GM12891 (cell line): ENCODE measurements around the gene ZNF638.
A peak's percentile ranks its signal among the peaks of the same experiment; 100 is the strongest.
"Not testable (repeated sequence)": the region's sequence is repeated elsewhere in the genome, so short reads cannot be mapped to it uniquely, and the experiment has no call there.

ENCODE experiments used
- DNase-seq: peaks from one replicate; pipeline ENCODE4 v3.0.0; 2011; ENCODE audit warnings: low spot score; ENCODE audit not compliant: insufficient read length
- FAIRE-seq: peaks from 2 replicates; lab custom pipeline; 2011; peaks lifted over from hg19 to GRCh38; lab: Jason Lieb, UNC
- PAX5 ChIP-seq: IDR thresholded peaks from 2 replicates; pipeline ENCODE4 v1.6.1; 2011; ENCODE audit warnings: low read length, moderate library complexity, mild to moderate bottlenecking; ENCODE audit not compliant: insufficient read depth, severe bottlenecking
- POLR2A ChIP-seq: IDR thresholded peaks from 2 replicates; pipeline ENCODE4 v1.6.1; 2011; ENCODE audit warnings: low read depth, low read length, control low read depth
- POLR2AphosphoS5 ChIP-seq: IDR thresholded peaks from 2 replicates; pipeline ENCODE4 v1.6.1; 2011; ENCODE audit warnings: low read depth, low read length, control low read depth
- POU2F2 ChIP-seq: IDR thresholded peaks from 2 replicates; pipeline ENCODE4 v1.6.1; 2011; ENCODE audit warnings: low read depth, mild to moderate bottlenecking, control low read depth, low read length, moderate library complexity
- SPI1 ChIP-seq: IDR thresholded peaks from 2 replicates; pipeline ENCODE4 v1.6.1; 2011; ENCODE audit warnings: low read depth, low read length, control low read depth
- TAF1 ChIP-seq: IDR thresholded peaks from 2 replicates; pipeline ENCODE4 v1.6.1; 2011; ENCODE audit warnings: low read depth, low read length, control low read depth

Gene ZNF638

GRCh38 chr2:71388214-71388613 lies 56.6 kb downstream of the ZNF638 start:
- FAIRE-seq (no peak), DNase-seq (no peak)
- no peak for TF ChIP-seq POU2F2
- no peak for TF ChIP-seq POLR2A

GRCh38 chr2:71389384-71390072 lies 57.9 kb downstream of the ZNF638 start:
- no peak for FAIRE-seq
- TF ChIP-seq TAF1: no peak
- no peak for TF ChIP-seq POLR2A
- no peak for TF ChIP-seq POU2F2
- TF ChIP-seq SPI1: no peak
- no peak for TF ChIP-seq POLR2AphosphoS5
- TF ChIP-seq PAX5: no peak
- DNase-seq: no peak

GRCh38 chr2:71393216-71393615 lies 61.6 kb downstream of the ZNF638 start:
- no peak for FAIRE-seq
- TF ChIP-seq POU2F2 (no peak), POLR2AphosphoS5 (no peak), PAX5 (no peak), TAF1 (no peak), POLR2A (no peak), SPI1 (no peak)
- DNase-seq: no peak

- no peak for DNase-seq
- no peak for FAIRE-seq
- TF ChIP-seq POU2F2 (no peak), POLR2A (no peak), PAX5 (no peak)
Observed at GRCh38 chr2:71395471-71395870, 63.9 kb downstream of the ZNF638 start.

- DNase-seq: no peak
- TF ChIP-seq POLR2AphosphoS5 (no peak), POU2F2 (no peak), POLR2A (no peak), TAF1 (no peak)
- no peak for FAIRE-seq
Observed at GRCh38 chr2:71402427-71402826, 70.8 kb downstream of the ZNF638 start.

- FAIRE-seq: no peak
- DNase-seq: no peak
- no peak for TF ChIP-seq SPI1
- TF ChIP-seq POLR2A: no peak
- TF ChIP-seq TAF1: no peak
Observed at GRCh38 chr2:71409611-71410010, 78.0 kb downstream of the ZNF638 start.

GRCh38 chr2:71410696-71411095 lies 79.1 kb downstream of the ZNF638 start:
- no peak for FAIRE-seq
- DNase-seq: no peak
- TF ChIP-seq SPI1: no peak
- TF ChIP-seq POLR2AphosphoS5: no peak
- TF ChIP-seq POU2F2: no peak
- TF ChIP-seq TAF1: no peak
- no peak for TF ChIP-seq PAX5
- no peak for TF ChIP-seq POLR2A

- not testable (repeated sequence) for DNase-seq, FAIRE-seq
Observed at GRCh38 chr2:71416866-71417265, 85.3 kb downstream of the ZNF638 start.

GRCh38 chr2:71417300-71418202 lies 86.0 kb downstream of the ZNF638 start:
- DNase-seq: no peak
- peak; percentile 20 for FAIRE-seq
- no peak for TF ChIP-seq POLR2A
- TF ChIP-seq POLR2AphosphoS5: no peak
- no peak for TF ChIP-seq SPI1
- no peak for TF ChIP-seq TAF1
- no peak for TF ChIP-seq POU2F2
- no peak for TF ChIP-seq PAX5

- TF ChIP-seq POU2F2 (no peak), POLR2AphosphoS5 (no peak), PAX5 (no peak), POLR2A (no peak), TAF1 (no peak), SPI1 (no peak)
- FAIRE-seq (no peak), DNase-seq (no peak)
Observed at GRCh38 chr2:71419145-71419544, 87.6 kb downstream of the ZNF638 start.
